ENCODE results near the gene MAGI3.

GRCh38 chr1:113576271-113576670 lies 186.0 kb downstream of the MAGI3 start:
- TF ChIP-seq CTCF (conservative IDR thresholded peaks at IDR 0.05; ENCODE audit: low read length) (no peak), EZH2phosphoT487 (IDR thresholded peaks at IDR 0.05; ENCODE audit: borderline replicate concordance, low read depth, low read length) (no peak)

Measured in OCI-LY7 (cell line).